ENCODE data around the gene DNAH1.

DNA sequence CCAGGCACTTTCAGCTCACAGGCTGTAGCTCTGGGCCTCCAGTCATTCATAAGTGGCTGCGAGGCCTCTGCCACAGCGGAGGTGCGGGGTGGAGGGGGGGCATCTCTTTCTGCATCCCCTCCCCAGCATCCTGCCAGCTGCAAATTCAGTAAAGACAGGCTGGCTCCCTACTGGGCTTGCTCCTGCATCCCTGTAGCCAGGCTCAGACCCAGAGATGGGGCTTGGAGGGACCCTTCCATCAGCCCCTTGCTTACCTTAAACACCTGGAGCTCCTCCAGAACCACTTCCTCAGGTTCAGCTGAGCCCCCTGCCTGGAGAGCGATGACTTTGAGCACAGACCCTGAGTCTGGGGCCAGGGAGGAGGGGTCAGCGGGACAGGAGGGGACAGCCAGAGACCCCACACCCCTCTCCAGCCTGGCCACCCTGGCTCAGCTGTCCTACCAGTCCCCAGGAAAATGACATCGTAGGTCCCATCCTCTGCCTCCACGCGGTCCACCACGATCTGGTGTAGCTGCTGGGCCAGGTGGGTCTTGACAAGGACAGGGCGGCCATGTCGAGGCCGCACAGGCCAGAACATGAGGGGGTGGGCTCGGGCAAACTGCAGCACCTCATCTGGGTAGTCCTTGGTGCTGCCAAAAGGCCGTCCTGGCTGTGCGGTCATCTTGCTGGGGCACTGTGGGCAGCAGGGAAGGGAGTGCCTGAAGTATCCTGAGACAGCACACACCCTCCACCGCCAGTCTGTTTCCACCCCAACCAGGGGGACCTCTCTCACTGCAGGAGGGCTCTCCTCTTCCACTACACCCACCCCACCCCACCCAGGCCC, 123.5 kb downstream of the DNAH1 start:
- TF ChIP-seq, protein P1, sequence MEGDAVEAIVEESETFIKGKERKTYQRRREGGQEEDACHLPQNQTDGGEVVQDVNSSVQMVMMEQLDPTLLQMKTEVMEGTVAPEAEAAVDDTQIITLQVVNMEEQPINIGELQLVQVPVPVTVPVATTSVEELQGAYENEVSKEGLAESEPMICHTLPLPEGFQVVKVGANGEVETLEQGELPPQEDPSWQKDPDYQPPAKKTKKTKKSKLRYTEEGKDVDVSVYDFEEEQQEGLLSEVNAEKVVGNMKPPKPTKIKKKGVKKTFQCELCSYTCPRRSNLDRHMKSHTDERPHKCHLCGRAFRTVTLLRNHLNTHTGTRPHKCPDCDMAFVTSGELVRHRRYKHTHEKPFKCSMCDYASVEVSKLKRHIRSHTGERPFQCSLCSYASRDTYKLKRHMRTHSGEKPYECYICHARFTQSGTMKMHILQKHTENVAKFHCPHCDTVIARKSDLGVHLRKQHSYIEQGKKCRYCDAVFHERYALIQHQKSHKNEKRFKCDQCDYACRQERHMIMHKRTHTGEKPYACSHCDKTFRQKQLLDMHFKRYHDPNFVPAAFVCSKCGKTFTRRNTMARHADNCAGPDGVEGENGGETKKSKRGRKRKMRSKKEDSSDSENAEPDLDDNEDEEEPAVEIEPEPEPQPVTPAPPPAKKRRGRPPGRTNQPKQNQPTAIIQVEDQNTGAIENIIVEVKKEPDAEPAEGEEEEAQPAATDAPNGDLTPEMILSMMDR (conservative IDR thresholded peaks at IDR 0.05), result no peak
- TF ChIP-seq EZH2 (IDR thresholded peaks at IDR 0.05; ENCODE audit: low read depth), result no peak

Data from PC-9 (cell line).